ENCODE data around the gene NUP160.
"Not testable (repeated sequence)": the region's sequence is repeated elsewhere in the genome, so short reads cannot be mapped to it uniquely, and the experiment has no call there.

The NUP160 gene

GRCh38 chr11:47765086-47765485 is 83.1 kb downstream of the NUP160 start:
- Mint-ChIP-seq H3K4me1 (ENCODE audit: low read depth in 2 of 2) (peaks cover 18 to 27% of the 10 kb centered on the region in 2 donors), H3K9me3 (no peaks in the 10 kb centered on the region), H3K27me3 (no peaks in the 10 kb centered on the region), H3K4me3 (peak overlapping the region; percentile 94 to 96), H3K36me3 (ENCODE audit: insufficient read depth) (peaks cover 74% of the 10 kb centered on the region), H3K27ac (peak overlapping the region; percentile 100)
- ATAC-seq (replicated peaks) (no peak), DNase-seq (no peak)

- peaks cover 88% of the 10 kb centered on the region for H3K36me3 Mint-ChIP-seq (ENCODE audit: insufficient read depth)
Observed at GRCh38 chr11:47759291-47759690, 88.9 kb downstream of the NUP160 start.

GRCh38 chr11:47756208-47756607 is 91.9 kb downstream of the NUP160 start:
- Mint-ChIP-seq H3K27ac (no peak overlapping the region), H3K4me3 (no peak overlapping the region), H3K4me1 (ENCODE audit: low read depth in 2 of 2) (peaks cover 1 to 20% of the 10 kb centered on the region in 2 donors), H3K36me3 (ENCODE audit: insufficient read depth) (peaks cover 91% of the 10 kb centered on the region), H3K9me3 (no peaks in the 10 kb centered on the region), H3K27me3 (no peaks in the 10 kb centered on the region)
- DNase-seq: no peak
- no peak for ATAC-seq (replicated peaks)

More at GRCh38 chr11:47759291-47759690, 88.9 kb downstream of the NUP160 start:
- not testable (repeated sequence) for H3K4me3 Mint-ChIP-seq; ATAC-seq (replicated peaks); H3K27me3 Mint-ChIP-seq; H3K27ac Mint-ChIP-seq; DNase-seq; H3K9me3 Mint-ChIP-seq
- peaks cover 2 to 15% of the 10 kb centered on the region in 2 donors for H3K4me1 Mint-ChIP-seq (ENCODE audit: low read depth in 2 of 2)

- H3K27ac Mint-ChIP-seq: peak overlapping the region in 1 of 2 donors; percentile 10
- H3K4me3 Mint-ChIP-seq: no peak overlapping the region
- peaks cover 95% of the 10 kb centered on the region for H3K36me3 Mint-ChIP-seq (ENCODE audit: insufficient read depth)
- no peaks in the 10 kb centered on the region for H3K27me3 Mint-ChIP-seq
- DNase-seq (no peak), ATAC-seq (replicated peaks) (no peak)
- H3K9me3 Mint-ChIP-seq: no peaks in the 10 kb centered on the region
- H3K4me1 Mint-ChIP-seq (ENCODE audit: low read depth in 2 of 2): peaks cover 2 to 26% of the 10 kb centered on the region in 2 donors
Observed at GRCh38 chr11:47750725-47751124, 97.4 kb downstream of the NUP160 start.

GRCh38 chr11:47742494-47742893 is 105.7 kb downstream of the NUP160 start:
- H3K9me3 Mint-ChIP-seq; DNase-seq; H3K27ac Mint-ChIP-seq; H3K27me3 Mint-ChIP-seq; ATAC-seq (replicated peaks); H3K4me3 Mint-ChIP-seq; H3K4me1 Mint-ChIP-seq (ENCODE audit: low read depth in 2 of 2): not testable (repeated sequence)
- peaks cover 88% of the 10 kb centered on the region for H3K36me3 Mint-ChIP-seq (ENCODE audit: insufficient read depth)

- DNase-seq; H3K9me3 Mint-ChIP-seq; H3K27me3 Mint-ChIP-seq; H3K4me1 Mint-ChIP-seq (ENCODE audit: low read depth in 2 of 2); ATAC-seq (replicated peaks); H3K4me3 Mint-ChIP-seq: not testable (repeated sequence)
- Mint-ChIP-seq H3K27ac (peak overlapping the region in 1 of 2 donors; percentile 38), H3K36me3 (ENCODE audit: insufficient read depth) (peaks cover 88% of the 10 kb centered on the region)
Observed at GRCh38 chr11:47737817-47738216, 110.3 kb downstream of the NUP160 start.

- H3K4me3 Mint-ChIP-seq: no peak overlapping the region
- ATAC-seq (replicated peaks) (no peak), DNase-seq (no peak)
- peaks cover 0 to 10% of the 10 kb centered on the region in 2 donors for H3K4me1 Mint-ChIP-seq (ENCODE audit: low read depth in 2 of 2)
- H3K27me3 Mint-ChIP-seq: no peaks in the 10 kb centered on the region
- peaks cover 100% of the 10 kb centered on the region for H3K36me3 Mint-ChIP-seq (ENCODE audit: insufficient read depth)
- no peak overlapping the region for H3K27ac Mint-ChIP-seq
- no peaks in the 10 kb centered on the region for H3K9me3 Mint-ChIP-seq
Observed at GRCh38 chr11:47732271-47732670, 115.9 kb downstream of the NUP160 start.

GRCh38 chr11:47731475-47731874 is 116.7 kb downstream of the NUP160 start:
- Mint-ChIP-seq H3K27me3 (no peaks in the 10 kb centered on the region), H3K27ac (peak overlapping the region; percentile 21 to 47), H3K4me1 (ENCODE audit: low read depth in 2 of 2) (peaks cover 0 to 7% of the 10 kb centered on the region in 2 donors), H3K4me3 (no peak overlapping the region), H3K36me3 (ENCODE audit: insufficient read depth) (peaks cover 100% of the 10 kb centered on the region), H3K9me3 (no peaks in the 10 kb centered on the region)
- no peak for ATAC-seq (replicated peaks)
- no peak for DNase-seq
